Prostate gland (tissue), 2 donors: ENCODE data around the gene NEU1. TPM values are rescaled to one million over a fixed set of nuclear protein-coding genes. Genes with fewer than 3 reads are reported as not detected.

Source experiments
- DNase-seq: peaks from one replicate; pipeline ENCODE4 v3.0.0-alpha.2; 2019; ENCODE audit warnings: low spot score
- H3K27ac ChIP-seq, 2 donors: fragments of 200-600 bp; sonication (generic); 2 replicates each; pipeline ENCODE4 v1.5.1; 2017 to 2019
- H3K27me3 ChIP-seq: fragments of 200-600 bp; sonication (generic); replicated peaks from 2 replicates; pipeline ENCODE4 v1.5.1; 2019; ENCODE audit not compliant: insufficient read depth
- H3K36me3 ChIP-seq, 2 donors: fragments of 200-600 bp; sonication (generic); 1 replicate in 1 of 2; 2 replicates in 1 of 2; pipeline versions ENCODE4 v1.5.1 to v1.8.1; 2017 to 2019
- H3K4me1 ChIP-seq: fragments of 200-600 bp; sonication (generic); replicated peaks from 2 replicates; pipeline ENCODE4 v1.5.1; 2019
- H3K4me3 ChIP-seq, 2 donors: fragments of 200-600 bp; sonication (generic); 2 replicates each; pipeline ENCODE4 v1.5.1; 2017 to 2019
- H3K9me3 ChIP-seq: fragments of 200-600 bp; sonication (generic); 2 replicates; pipeline ENCODE4 v1.5.1; 2017
- POLR2A ChIP-seq: fragments of 450-650 bp; IDR thresholded peaks from one replicate; pipeline ENCODE4 v1.6.1; 2016; ENCODE audit warnings: antibody characterized with exemption, mild to moderate bottlenecking
- POLR2AphosphoS5 ChIP-seq: sonication (generic); formaldehyde crosslinking; IDR thresholded peaks from one replicate; pipeline ENCODE4 v1.6.1; 2017; ENCODE audit warnings: antibody characterized with exemption
- WGBS: methylation state at CpG from one replicate; pipeline ENCODE4 v1.1.5; 2018; 5-methylcytosine and 5-hydroxymethylcytosine counted together
- intact Hi-C: fragments of 100-400 bp; cut with DNase I; formaldehyde crosslinking; loops from one replicate; pipeline ENCODE4 v1.14.2; 2022
- total RNA-seq, 2 donors: library from RNA; depleted of rRNA; stranded (reverse); fragments of >200 nt; gene quantifications; one replicate each; pipeline ENCODE4 v1.1.0, GENCODE V29; 2016
- TF ChIP-seq, protein P1 (sequence below), 4 experiments: fragments of 200-600 bp in 2 of 4; fragments of 450-650 bp in 2 of 4; sonication (generic) in 2 of 4; IDR thresholded peaks; 1 replicate in 3 of 4; 2 replicates in 1 of 4; pipeline ENCODE4 v1.5.1; 2016 to 2019; ENCODE audit warnings: antibody characterized with exemption in 4 of 4, mild to moderate bottlenecking in 2 of 4, moderate library complexity in 2 of 4

Gene NEU1
- total RNA-seq, 2 donors from 2014 or later, result 88.4 to 117 TPM

- intact Hi-C loops, result loop anchor here (2.0 to 10.0 kb wide), 3 partner anchors 49 to 253 kb away; partner anchors contain the start of genes NELFE, PPT2, PRRT1 and SKIC2
- H3K27me3 ChIP-seq, result no peaks in the 10 kb centered on the region
- peak; percentile 57 for TF ChIP-seq POLR2A
- peak; percentile 56 for TF ChIP-seq POLR2AphosphoS5
- TF ChIP-seq, protein P1, sequence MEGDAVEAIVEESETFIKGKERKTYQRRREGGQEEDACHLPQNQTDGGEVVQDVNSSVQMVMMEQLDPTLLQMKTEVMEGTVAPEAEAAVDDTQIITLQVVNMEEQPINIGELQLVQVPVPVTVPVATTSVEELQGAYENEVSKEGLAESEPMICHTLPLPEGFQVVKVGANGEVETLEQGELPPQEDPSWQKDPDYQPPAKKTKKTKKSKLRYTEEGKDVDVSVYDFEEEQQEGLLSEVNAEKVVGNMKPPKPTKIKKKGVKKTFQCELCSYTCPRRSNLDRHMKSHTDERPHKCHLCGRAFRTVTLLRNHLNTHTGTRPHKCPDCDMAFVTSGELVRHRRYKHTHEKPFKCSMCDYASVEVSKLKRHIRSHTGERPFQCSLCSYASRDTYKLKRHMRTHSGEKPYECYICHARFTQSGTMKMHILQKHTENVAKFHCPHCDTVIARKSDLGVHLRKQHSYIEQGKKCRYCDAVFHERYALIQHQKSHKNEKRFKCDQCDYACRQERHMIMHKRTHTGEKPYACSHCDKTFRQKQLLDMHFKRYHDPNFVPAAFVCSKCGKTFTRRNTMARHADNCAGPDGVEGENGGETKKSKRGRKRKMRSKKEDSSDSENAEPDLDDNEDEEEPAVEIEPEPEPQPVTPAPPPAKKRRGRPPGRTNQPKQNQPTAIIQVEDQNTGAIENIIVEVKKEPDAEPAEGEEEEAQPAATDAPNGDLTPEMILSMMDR (IDR thresholded peaks at IDR 0.05), result peak in 2 of 4 experiments; percentile 17 to 21
- H3K36me3 ChIP-seq, result no peaks in the 10 kb centered on the region
- peak within 1 kb of the TSS; percentile 82 to 90 for H3K27ac ChIP-seq
- H3K9me3 ChIP-seq, result no peaks in the 10 kb centered on the region
- H3K4me3 ChIP-seq, result peak within 1 kb of the TSS; percentile 59 to 68
- DNase-seq, result peak; percentile 92
- WGBS, result under 1% methylated on average over 75 of the region's 77 CpGs
- peaks cover 5% of the 10 kb centered on the region for H3K4me1 ChIP-seq
These were observed 39.5 kb upstream of the NEU1 start, which contains the start of gene ZBTB12 for GRCh38 chr6:31901953-31902643. Gene ZBTB12 (minus strand): TSS chr6:31902086. CDS start chr6:31901305, 781 bp downstream.

GRCh38 chr6:31901415-31901952 is 38.9 kb upstream of the NEU1 start:
- TF ChIP-seq POLR2AphosphoS5 (peak; percentile 21), POLR2A (peak; percentile 9)
- TF ChIP-seq, protein P1 (IDR thresholded peaks at IDR 0.05), result no peak
- H3K4me1 ChIP-seq, result peaks cover 5% of the 10 kb centered on the region
- H3K4me3 ChIP-seq, result peak overlapping the region; percentile 59 to 68
- intact Hi-C loops, result loop anchor here (10.0 kb wide), 1 partner anchor 253 kb away; the partner anchor contains the start of genes PPT2 and PRRT1
- H3K27me3 ChIP-seq, result no peaks in the 10 kb centered on the region
- H3K36me3 ChIP-seq, result no peaks in the 10 kb centered on the region
- H3K9me3 ChIP-seq, result no peaks in the 10 kb centered on the region
- peak; percentile 48 for DNase-seq
- 2% methylated on average over 44 of the region's 45 CpGs for WGBS
- peak overlapping the region; percentile 82 to 90 for H3K27ac ChIP-seq

- intact Hi-C loops, result loop anchor here (10.0 kb wide), 1 partner anchor 254 kb away; the partner anchor contains the start of genes PPT2 and PRRT1
- DNase-seq, result no peak
- Histone ChIP-seq H3K4me3 (peak overlapping the region; percentile 59 to 68), H3K27ac (peak overlapping the region; percentile 82 to 90), H3K4me1 (peaks cover 5% of the 10 kb centered on the region), H3K36me3 (no peaks in the 10 kb centered on the region), H3K27me3 (no peaks in the 10 kb centered on the region), H3K9me3 (no peaks in the 10 kb centered on the region)
- no peak for TF ChIP-seq POLR2A
- TF ChIP-seq, protein P1 (IDR thresholded peaks at IDR 0.05), result no peak
- no peak for TF ChIP-seq POLR2AphosphoS5
- WGBS, result 25% methylated on average over 19 of the region's 29 CpGs
These were observed 38.3 kb upstream of the NEU1 start for GRCh38 chr6:31900917-31901414.

DNA sequence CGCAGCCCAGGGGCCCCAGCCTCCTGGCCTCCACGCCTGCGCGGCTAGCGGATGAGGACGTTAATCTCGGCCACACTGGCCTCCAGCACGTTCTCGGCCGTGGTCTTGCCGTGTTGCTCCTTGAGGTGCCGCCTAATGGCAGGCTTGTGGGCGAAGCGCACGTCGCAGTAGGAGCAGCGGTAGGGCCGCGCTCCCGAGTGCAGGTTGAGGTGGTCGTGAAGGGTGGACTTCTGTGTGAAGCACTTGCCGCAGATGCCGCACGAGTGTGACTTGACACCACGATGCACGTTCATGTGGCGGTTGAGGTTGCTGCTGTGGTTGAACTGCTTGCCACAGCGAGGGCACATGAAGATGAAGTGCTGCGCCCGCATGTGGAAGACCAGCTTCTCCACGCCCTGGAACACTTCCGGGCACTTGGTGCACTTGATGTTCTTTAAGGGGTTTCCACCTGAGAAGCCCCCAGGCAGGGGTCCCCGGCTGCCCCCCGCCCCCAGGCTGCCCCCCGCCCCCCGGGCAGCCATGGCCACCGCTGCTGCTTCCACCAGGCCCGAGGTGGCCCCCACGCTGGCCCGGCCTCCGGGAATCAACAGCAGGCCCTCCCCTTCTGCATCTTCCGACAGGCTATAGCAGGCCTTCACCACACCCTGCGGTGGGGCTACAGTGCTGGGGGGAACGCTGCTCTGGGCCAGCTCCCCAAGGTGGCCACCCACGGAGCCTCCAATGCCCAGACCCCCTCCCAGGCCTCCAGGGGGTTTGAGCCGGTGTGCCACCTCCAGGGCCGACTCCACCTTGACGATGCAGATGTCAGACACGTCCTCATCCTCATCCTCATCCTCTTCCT is 37.5 kb upstream of the NEU1 start:
- H3K27ac ChIP-seq, result peak overlapping the region in 1 of 2 donors; percentile 90
- H3K9me3 ChIP-seq, result no peaks in the 10 kb centered on the region
- H3K4me3 ChIP-seq, result no peak overlapping the region
- DNase-seq, result no peak
- no peaks in the 10 kb centered on the region for H3K27me3 ChIP-seq
- WGBS, result 77% methylated on average over 49 of the region's 49 CpGs
- H3K4me1 ChIP-seq, result peaks cover 5% of the 10 kb centered on the region
- no peaks in the 10 kb centered on the region for H3K36me3 ChIP-seq
- intact Hi-C loops, result loop anchor here (5.0 to 10.0 kb wide), 3 partner anchors 173 to 277 kb away; partner anchors contain the start of genes AGPAT1, DDAH2, PPT2 and PRRT1
- no peak for TF ChIP-seq POLR2AphosphoS5
- TF ChIP-seq, protein P1 (IDR thresholded peaks at IDR 0.05), result no peak
- no peak for TF ChIP-seq POLR2A
